Measurements from ENCODE around the gene KIAA1755.

- TF ChIP-seq POLR2A (IDR thresholded peaks at IDR 0.05; ENCODE audit: low read length) (no peak), GATA1 (IDR thresholded peaks at IDR 0.05; ENCODE audit: low read depth, low read length) (no peak)
These were observed 3.6 kb downstream of the KIAA1755 start for GRCh38 chr20:38256966-38257365.

All from erythroblast (primary cell).